ENCODE measurements around the gene ATP10D.
"Not testable (repeated sequence)": the region's sequence is repeated elsewhere in the genome, so short reads cannot be mapped to it uniquely, and the experiment has no call there.

The ATP10D gene

DNA sequence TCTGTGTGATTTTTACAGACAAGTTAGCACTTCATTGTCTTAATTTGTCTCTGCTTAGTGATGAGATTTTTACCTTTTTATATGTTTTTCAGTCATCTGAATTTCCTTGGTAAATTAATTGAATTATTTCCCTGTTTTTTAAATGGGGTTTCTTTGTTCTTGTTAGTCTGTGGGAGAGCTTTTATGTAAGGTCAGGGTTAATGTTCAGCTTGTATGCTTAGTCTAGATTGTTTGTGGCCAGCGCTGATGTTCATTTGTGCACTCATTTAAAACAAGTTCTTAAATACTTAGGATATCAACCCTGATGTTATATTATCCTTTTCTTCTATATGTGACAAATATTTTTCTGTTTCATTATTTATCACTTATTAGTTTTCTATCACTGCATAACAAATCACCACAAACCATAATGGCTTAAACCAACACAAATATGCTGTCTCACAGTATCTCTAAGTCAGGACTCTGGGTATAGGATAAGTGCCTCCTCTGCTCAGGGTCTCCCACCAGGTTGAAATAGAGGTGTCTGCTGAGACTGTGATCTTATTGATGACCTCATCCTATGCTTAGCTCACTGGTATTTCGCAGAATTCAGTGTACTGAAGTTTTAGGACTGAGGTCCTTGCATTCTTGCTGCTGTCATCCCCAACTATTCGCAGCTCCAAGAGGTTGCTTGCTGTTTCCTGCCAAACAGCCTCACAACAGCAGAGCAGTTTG is 53.2 kb downstream of the ATP10D start:
- Histone ChIP-seq H3K4me1 (ENCODE audit: control extremely low read depth in 1 of 4, control insufficient read depth in 4 of 4, insufficient read depth in 4 of 4, low read length in 3 of 4) (no peaks in the 10 kb centered on the region), H3K36me3 (ENCODE audit: control insufficient read depth in 4 of 4, insufficient read depth in 4 of 4, low read length in 3 of 4) (peaks cover 7 to 38% (median 10%) of the 10 kb centered on the region in 4 experiments), H3K27me3 (replicated peaks in 2 of 5; ENCODE audit: control insufficient read depth in 4 of 5, insufficient read depth in 5 of 5, low read length in 4 of 5) (peaks cover 0 to 2% (median 0%) of the 10 kb centered on the region in 5 experiments), H3K27ac (ENCODE audit: insufficient read depth in 1 of 2, low read depth in 1 of 2, low read length in 2 of 2, poor library complexity in 1 of 2, severe bottlenecking in 2 of 2) (no peak overlapping the region), H3K9me3 (ENCODE audit: control extremely low read depth in 1 of 5, control insufficient read depth in 4 of 5, insufficient read depth in 2 of 5, low read depth in 1 of 5, low read length in 4 of 5) (peaks cover 0 to 4% (median 0%) of the 10 kb centered on the region in 5 experiments), H3K4me3 (ENCODE audit: control insufficient read depth in 1 of 7, extremely low read depth in 1 of 7, insufficient read depth in 4 of 7, low read depth in 2 of 7, low read length in 6 of 7) (no peak overlapping the region)
- no peak for DNase-seq
- ChIA-PET CTCF (interaction anchor here (0.7 kb wide), 1 partner anchor 15 kb away, joined by 3 read pairs; no protein-coding TSS in a partner anchor), POLR2A (no interaction called here)
- WGBS (ENCODE audit: insufficient coverage): 96% methylated on average over 2 of the region's 3 CpGs

- Histone ChIP-seq H3K4me1 (ENCODE audit: control extremely low read depth in 1 of 4, control insufficient read depth in 4 of 4, insufficient read depth in 4 of 4, low read length in 3 of 4) (no peaks in the 10 kb centered on the region), H3K36me3 (ENCODE audit: control insufficient read depth in 4 of 4, insufficient read depth in 4 of 4, low read length in 3 of 4) (peaks cover 7 to 38% (median 10%) of the 10 kb centered on the region in 4 experiments), H3K27me3 (replicated peaks in 2 of 5; ENCODE audit: control insufficient read depth in 4 of 5, insufficient read depth in 5 of 5, low read length in 4 of 5) (peaks cover 0 to 2% (median 0%) of the 10 kb centered on the region in 5 experiments), H3K27ac (ENCODE audit: insufficient read depth in 1 of 2, low read depth in 1 of 2, low read length in 2 of 2, poor library complexity in 1 of 2, severe bottlenecking in 2 of 2) (no peak overlapping the region), H3K4me3 (ENCODE audit: control insufficient read depth in 1 of 7, extremely low read depth in 1 of 7, insufficient read depth in 4 of 7, low read depth in 2 of 7, low read length in 6 of 7) (no peak overlapping the region), H3K9me3 (ENCODE audit: control extremely low read depth in 1 of 5, control insufficient read depth in 4 of 5, insufficient read depth in 2 of 5, low read depth in 1 of 5, low read length in 4 of 5) (peaks cover 0 to 4% (median 0%) of the 10 kb centered on the region in 5 experiments)
- CTCF ChIA-PET: interaction anchor here (1.2 to 1.4 kb wide), 2 partner anchors 17 to 25 kb away, joined by 5 read pairs; no protein-coding TSS in a partner anchor
- no peak for DNase-seq
- POLR2A ChIA-PET: no interaction called here
- 83% methylated on average over 1 of the region's 2 CpGs for WGBS (ENCODE audit: insufficient coverage)
These were observed 53.7 kb downstream of the ATP10D start for GRCh38 chr4:47538825-47539154.

GRCh38 chr4:47542640-47543039 is 57.6 kb downstream of the ATP10D start:
- H3K36me3 ChIP-seq (ENCODE audit: control insufficient read depth in 4 of 4, insufficient read depth in 4 of 4, low read length in 3 of 4): peaks cover 6 to 22% (median 8%) of the 10 kb centered on the region in 4 experiments
- POLR2A ChIA-PET; H3K9me3 ChIP-seq (ENCODE audit: control extremely low read depth in 1 of 5, control insufficient read depth in 4 of 5, insufficient read depth in 2 of 5, low read depth in 1 of 5, low read length in 4 of 5); H3K27ac ChIP-seq (ENCODE audit: insufficient read depth in 1 of 2, low read depth in 1 of 2, low read length in 2 of 2, poor library complexity in 1 of 2, severe bottlenecking in 2 of 2); H3K27me3 ChIP-seq (replicated peaks in 2 of 5; ENCODE audit: control insufficient read depth in 4 of 5, insufficient read depth in 5 of 5, low read length in 4 of 5); H3K4me1 ChIP-seq (ENCODE audit: control extremely low read depth in 1 of 4, control insufficient read depth in 4 of 4, insufficient read depth in 4 of 4, low read length in 3 of 4); H3K4me3 ChIP-seq (ENCODE audit: control insufficient read depth in 1 of 7, extremely low read depth in 1 of 7, insufficient read depth in 4 of 7, low read depth in 2 of 7, low read length in 6 of 7); DNase-seq: not testable (repeated sequence)
- CTCF ChIA-PET: interaction anchor here (1.4 to 2.0 kb wide), 2 partner anchors 11 to 21 kb away, joined by 3 to 6 read pairs; no protein-coding TSS in a partner anchor
- 100% methylated on average over 1 of the region's 5 CpGs for WGBS (ENCODE audit: insufficient coverage)

- no peak overlapping the region for H3K4me3 ChIP-seq (ENCODE audit: control insufficient read depth in 1 of 7, extremely low read depth in 1 of 7, insufficient read depth in 4 of 7, low read depth in 2 of 7, low read length in 6 of 7)
- H3K9me3 ChIP-seq (ENCODE audit: control extremely low read depth in 1 of 5, control insufficient read depth in 4 of 5, insufficient read depth in 2 of 5, low read depth in 1 of 5, low read length in 4 of 5): no peaks in the 10 kb centered on the region
- no peak for DNase-seq
- H3K36me3 ChIP-seq (ENCODE audit: control insufficient read depth in 4 of 4, insufficient read depth in 4 of 4, low read length in 3 of 4): peaks cover 6 to 22% (median 8%) of the 10 kb centered on the region in 4 experiments
- ChIA-PET CTCF (interaction anchor here (1.4 to 2.0 kb wide), 2 partner anchors 12 to 20 kb away, joined by 3 to 6 read pairs; no protein-coding TSS in a partner anchor), POLR2A (no interaction called here)
- H3K27me3 ChIP-seq (replicated peaks in 2 of 5; ENCODE audit: control insufficient read depth in 4 of 5, insufficient read depth in 5 of 5, low read length in 4 of 5): no peaks in the 10 kb centered on the region
- no peak overlapping the region for H3K27ac ChIP-seq (ENCODE audit: insufficient read depth in 1 of 2, low read depth in 1 of 2, low read length in 2 of 2, poor library complexity in 1 of 2, severe bottlenecking in 2 of 2)
- H3K4me1 ChIP-seq (ENCODE audit: control extremely low read depth in 1 of 4, control insufficient read depth in 4 of 4, insufficient read depth in 4 of 4, low read length in 3 of 4): no peaks in the 10 kb centered on the region
- WGBS (ENCODE audit: insufficient coverage): no CpG with 5 or more reads among the region's 2 CpGs
These were observed 58.3 kb downstream of the ATP10D start for GRCh38 chr4:47543331-47543730.

DNA sequence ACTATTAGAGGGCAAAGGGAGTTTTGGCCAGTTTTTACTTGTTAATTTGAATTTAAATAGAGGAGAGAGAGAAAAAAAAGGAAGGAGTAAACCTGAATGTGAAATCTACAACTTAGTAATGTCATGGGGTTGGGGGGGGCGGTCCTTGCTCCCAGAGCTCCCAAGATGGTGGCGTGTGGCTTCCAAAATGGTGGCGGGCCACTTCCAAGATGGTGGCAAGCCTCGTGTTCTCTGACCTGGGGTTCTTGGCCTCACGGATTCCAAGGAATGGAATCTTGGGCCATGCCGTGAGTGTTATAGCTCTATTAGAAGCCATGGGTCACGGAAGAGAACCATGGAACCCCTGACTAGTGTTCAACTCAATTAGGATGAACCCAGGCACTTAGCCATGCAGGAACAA is 65.3 kb downstream of the ATP10D start:
- H3K27me3 ChIP-seq (replicated peaks in 2 of 5; ENCODE audit: control insufficient read depth in 4 of 5, insufficient read depth in 5 of 5, low read length in 4 of 5); H3K4me3 ChIP-seq (ENCODE audit: control insufficient read depth in 1 of 7, extremely low read depth in 1 of 7, insufficient read depth in 4 of 7, low read depth in 2 of 7, low read length in 6 of 7); H3K4me1 ChIP-seq (ENCODE audit: control extremely low read depth in 1 of 4, control insufficient read depth in 4 of 4, insufficient read depth in 4 of 4, low read length in 3 of 4); DNase-seq; H3K27ac ChIP-seq (ENCODE audit: insufficient read depth in 1 of 2, low read depth in 1 of 2, low read length in 2 of 2, poor library complexity in 1 of 2, severe bottlenecking in 2 of 2); CTCF ChIA-PET; POLR2A ChIA-PET; H3K9me3 ChIP-seq (ENCODE audit: control extremely low read depth in 1 of 5, control insufficient read depth in 4 of 5, insufficient read depth in 2 of 5, low read depth in 1 of 5, low read length in 4 of 5): not testable (repeated sequence)
- H3K36me3 ChIP-seq (ENCODE audit: control insufficient read depth in 4 of 4, insufficient read depth in 4 of 4, low read length in 3 of 4): peaks cover 3 to 32% (median 8%) of the 10 kb centered on the region in 4 experiments
- WGBS (ENCODE audit: insufficient coverage): 96% methylated on average over 7 of the region's 7 CpGs

DNA sequence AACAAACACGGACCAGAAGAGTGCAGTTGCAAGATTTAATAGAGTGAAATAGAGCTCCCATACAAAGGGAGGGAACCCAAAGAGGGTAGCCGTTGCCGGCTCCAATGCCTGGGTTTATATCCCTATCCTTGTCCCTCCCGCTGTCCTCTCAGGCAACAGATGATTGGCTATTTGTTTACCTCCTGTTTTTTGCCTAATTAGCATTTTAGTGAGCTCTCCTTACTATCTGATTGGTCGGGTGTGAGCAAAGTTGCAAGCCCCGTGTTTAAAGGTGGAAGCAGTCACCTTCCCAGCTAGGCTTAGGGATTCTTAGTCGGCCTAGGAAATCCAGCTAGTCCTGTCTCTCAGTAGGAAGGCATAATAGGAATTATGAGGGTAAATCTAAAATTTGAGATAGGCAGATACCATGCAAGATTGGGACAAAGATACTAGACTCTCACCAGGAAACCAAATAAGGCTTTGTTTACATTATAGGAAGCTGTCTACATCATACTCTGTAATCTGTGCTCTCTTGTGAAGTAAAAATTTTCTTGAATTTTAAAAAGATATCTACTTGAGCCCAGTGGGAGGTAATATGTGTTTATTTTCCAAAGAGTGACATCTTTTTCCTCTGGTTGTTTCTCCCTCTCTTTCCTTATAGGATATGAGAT is 65.9 kb downstream of the ATP10D start:
- Histone ChIP-seq H3K27me3 (replicated peaks in 2 of 5; ENCODE audit: control insufficient read depth in 4 of 5, insufficient read depth in 5 of 5, low read length in 4 of 5) (no peaks in the 10 kb centered on the region), H3K27ac (ENCODE audit: insufficient read depth in 1 of 2, low read depth in 1 of 2, low read length in 2 of 2, poor library complexity in 1 of 2, severe bottlenecking in 2 of 2) (no peak overlapping the region), H3K36me3 (ENCODE audit: control insufficient read depth in 4 of 4, insufficient read depth in 4 of 4, low read length in 3 of 4) (peaks cover 3 to 32% (median 6%) of the 10 kb centered on the region in 4 experiments), H3K9me3 (ENCODE audit: control extremely low read depth in 1 of 5, control insufficient read depth in 4 of 5, insufficient read depth in 2 of 5, low read depth in 1 of 5, low read length in 4 of 5) (no peaks in the 10 kb centered on the region), H3K4me3 (ENCODE audit: control insufficient read depth in 1 of 7, extremely low read depth in 1 of 7, insufficient read depth in 4 of 7, low read depth in 2 of 7, low read length in 6 of 7) (no peak overlapping the region), H3K4me1 (ENCODE audit: control extremely low read depth in 1 of 4, control insufficient read depth in 4 of 4, insufficient read depth in 4 of 4, low read length in 3 of 4) (no peaks in the 10 kb centered on the region)
- POLR2A ChIA-PET: interaction anchor here (0.5 kb wide), 1 partner anchor 20 kb away, joined by 6 read pairs; no protein-coding TSS in a partner anchor
- no peak for DNase-seq
- WGBS (ENCODE audit: insufficient coverage): 100% methylated on average over 7 of the region's 7 CpGs
- CTCF ChIA-PET: no interaction called here

DNA sequence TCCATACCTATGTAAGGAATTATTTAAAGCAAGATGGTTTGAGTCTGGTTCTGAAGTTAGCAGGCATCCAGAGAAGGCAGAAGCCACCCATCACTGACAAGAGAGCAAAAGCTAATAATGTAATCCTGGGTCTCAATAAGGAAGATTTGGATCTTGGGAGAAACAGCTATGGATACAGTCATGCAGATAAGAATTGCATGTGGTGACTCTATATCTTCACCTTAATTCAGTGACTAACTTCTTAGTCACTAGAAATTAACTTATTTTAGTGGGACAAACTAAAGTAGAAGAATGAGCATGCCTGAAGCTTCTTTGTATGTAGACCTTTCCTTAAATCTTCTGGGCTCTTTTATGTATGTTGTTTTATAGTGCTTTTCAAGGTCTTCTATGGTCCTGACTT is 66.6 kb downstream of the ATP10D start:
- CTCF ChIA-PET: interaction anchor here (1.6 kb wide), 1 partner anchor 12 kb away, joined by 5 read pairs; no protein-coding TSS in a partner anchor
- Histone ChIP-seq H3K9me3 (ENCODE audit: control extremely low read depth in 1 of 5, control insufficient read depth in 4 of 5, insufficient read depth in 2 of 5, low read depth in 1 of 5, low read length in 4 of 5) (no peaks in the 10 kb centered on the region), H3K4me1 (ENCODE audit: control extremely low read depth in 1 of 4, control insufficient read depth in 4 of 4, insufficient read depth in 4 of 4, low read length in 3 of 4) (no peaks in the 10 kb centered on the region), H3K27ac (ENCODE audit: insufficient read depth in 1 of 2, low read depth in 1 of 2, low read length in 2 of 2, poor library complexity in 1 of 2, severe bottlenecking in 2 of 2) (no peak overlapping the region), H3K27me3 (replicated peaks in 2 of 5; ENCODE audit: control insufficient read depth in 4 of 5, insufficient read depth in 5 of 5, low read length in 4 of 5) (no peaks in the 10 kb centered on the region), H3K4me3 (ENCODE audit: control insufficient read depth in 1 of 7, extremely low read depth in 1 of 7, insufficient read depth in 4 of 7, low read depth in 2 of 7, low read length in 6 of 7) (no peak overlapping the region), H3K36me3 (ENCODE audit: control insufficient read depth in 4 of 4, insufficient read depth in 4 of 4, low read length in 3 of 4) (peaks cover 0 to 28% (median 4%) of the 10 kb centered on the region in 4 experiments)
- POLR2A ChIA-PET: interaction anchor here (0.5 kb wide), 1 partner anchor 21 kb away, joined by 6 read pairs; no protein-coding TSS in a partner anchor
- DNase-seq: no peak

Measured in common myeloid progenitor, CD34-positive (primary cell).